Nephron progenitor cell (in vitro differentiated cells): ENCODE data around the gene GEMIN5.

Experiments
- DNase-seq: peaks from one replicate; pipeline ENCODE4 v3.0.0; 2021
- H3K27ac Mint-ChIP-seq: 2 replicates; pipeline ENCODE4 v1.8.0; 2021; ENCODE audit warnings: mild to moderate bottlenecking, moderate library complexity, mixed read lengths
- H3K27me3 Mint-ChIP-seq: 2 replicates; pipeline ENCODE4 v1.8.0; 2021; ENCODE audit warnings: mild to moderate bottlenecking, low read depth, mixed read lengths; ENCODE audit not compliant: poor library complexity
- H3K36me3 Mint-ChIP-seq: 2 replicates; pipeline ENCODE4 v1.8.0; 2021; ENCODE audit warnings: low read depth, mixed read lengths
- H3K4me1 Mint-ChIP-seq: 2 replicates; pipeline ENCODE4 v1.8.0; 2021; ENCODE audit warnings: mixed read lengths
- H3K4me3 Mint-ChIP-seq: 2 replicates; pipeline ENCODE4 v1.8.0; 2021; ENCODE audit warnings: mild to moderate bottlenecking, moderate library complexity, mixed read lengths
- H3K9me3 Mint-ChIP-seq: 2 replicates; pipeline ENCODE4 v1.8.0; 2021; ENCODE audit warnings: mild to moderate bottlenecking, moderate library complexity, mixed read lengths
- TF ChIP-seq, protein P1 (sequence below): fragments of 200-600 bp; sonication (generic); IDR thresholded peaks from 2 replicates; pipeline ENCODE4 v1.5.0; 2021; ENCODE audit warnings: antibody characterized with exemption

GEMIN5 gene

DNA sequence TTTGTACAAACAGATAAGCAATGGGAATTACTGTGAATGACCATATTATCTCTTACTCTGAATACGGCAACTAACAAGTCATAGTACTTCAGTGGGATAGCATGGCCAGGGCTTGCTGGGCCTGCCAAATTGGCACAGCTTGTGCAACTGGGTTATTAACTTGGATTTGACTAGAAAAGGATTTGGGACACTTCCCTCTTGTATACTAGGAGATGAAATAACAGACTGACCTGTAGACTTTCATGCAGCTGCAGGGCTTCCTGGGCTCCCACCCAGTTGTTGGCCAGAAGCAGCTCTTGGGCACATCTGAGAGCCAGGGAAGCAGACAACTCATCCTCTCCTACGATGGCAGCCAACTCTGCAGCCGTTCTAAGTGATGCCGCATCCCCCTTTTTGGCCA is 39.8 kb downstream of the GEMIN5 start:
- Mint-ChIP-seq H3K4me3 (no peak overlapping the region), H3K36me3 (peaks cover 76% of the 10 kb centered on the region), H3K27ac (no peak overlapping the region), H3K4me1 (no peaks in the 10 kb centered on the region), H3K27me3 (no peaks in the 10 kb centered on the region), H3K9me3 (no peaks in the 10 kb centered on the region)
- TF ChIP-seq, protein P1, sequence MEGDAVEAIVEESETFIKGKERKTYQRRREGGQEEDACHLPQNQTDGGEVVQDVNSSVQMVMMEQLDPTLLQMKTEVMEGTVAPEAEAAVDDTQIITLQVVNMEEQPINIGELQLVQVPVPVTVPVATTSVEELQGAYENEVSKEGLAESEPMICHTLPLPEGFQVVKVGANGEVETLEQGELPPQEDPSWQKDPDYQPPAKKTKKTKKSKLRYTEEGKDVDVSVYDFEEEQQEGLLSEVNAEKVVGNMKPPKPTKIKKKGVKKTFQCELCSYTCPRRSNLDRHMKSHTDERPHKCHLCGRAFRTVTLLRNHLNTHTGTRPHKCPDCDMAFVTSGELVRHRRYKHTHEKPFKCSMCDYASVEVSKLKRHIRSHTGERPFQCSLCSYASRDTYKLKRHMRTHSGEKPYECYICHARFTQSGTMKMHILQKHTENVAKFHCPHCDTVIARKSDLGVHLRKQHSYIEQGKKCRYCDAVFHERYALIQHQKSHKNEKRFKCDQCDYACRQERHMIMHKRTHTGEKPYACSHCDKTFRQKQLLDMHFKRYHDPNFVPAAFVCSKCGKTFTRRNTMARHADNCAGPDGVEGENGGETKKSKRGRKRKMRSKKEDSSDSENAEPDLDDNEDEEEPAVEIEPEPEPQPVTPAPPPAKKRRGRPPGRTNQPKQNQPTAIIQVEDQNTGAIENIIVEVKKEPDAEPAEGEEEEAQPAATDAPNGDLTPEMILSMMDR, result no peak
- DNase-seq, result no peak

DNA sequence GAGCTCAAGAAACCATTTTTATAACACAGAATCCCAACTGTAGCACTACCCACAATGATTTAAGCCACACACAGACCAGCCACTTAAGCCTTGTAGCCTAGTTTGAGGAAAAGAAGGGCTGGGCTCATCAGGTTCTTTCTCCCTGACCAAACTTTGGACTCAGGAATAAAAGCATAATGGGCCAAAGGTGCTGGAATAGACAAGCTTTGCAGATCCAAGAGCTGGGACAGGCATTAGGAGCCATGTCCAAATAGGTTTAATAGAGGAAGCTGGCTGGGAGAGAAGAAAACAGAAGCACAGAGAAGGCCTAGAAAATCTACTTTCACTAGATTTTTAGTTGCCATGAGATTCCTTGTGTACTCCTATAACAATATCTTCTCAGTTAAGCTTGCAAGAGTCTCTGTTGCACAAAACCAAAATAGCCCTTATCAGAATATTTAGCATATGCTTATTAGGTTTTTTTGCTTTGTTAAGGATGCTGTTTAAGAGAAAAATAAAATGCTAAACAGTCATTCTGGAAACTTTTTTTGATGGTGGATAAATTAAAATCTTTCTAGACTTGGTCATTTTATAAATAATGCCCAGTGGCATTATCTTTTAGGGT is 41.3 kb downstream of the GEMIN5 start:
- no peak overlapping the region for H3K27ac Mint-ChIP-seq
- no peaks in the 10 kb centered on the region for H3K4me1 Mint-ChIP-seq
- no peaks in the 10 kb centered on the region for H3K9me3 Mint-ChIP-seq
- H3K36me3 Mint-ChIP-seq, result peaks cover 73% of the 10 kb centered on the region
- no peak overlapping the region for H3K4me3 Mint-ChIP-seq
- TF ChIP-seq, protein P1, result no peak
- DNase-seq, result no peak
- no peaks in the 10 kb centered on the region for H3K27me3 Mint-ChIP-seq

DNA sequence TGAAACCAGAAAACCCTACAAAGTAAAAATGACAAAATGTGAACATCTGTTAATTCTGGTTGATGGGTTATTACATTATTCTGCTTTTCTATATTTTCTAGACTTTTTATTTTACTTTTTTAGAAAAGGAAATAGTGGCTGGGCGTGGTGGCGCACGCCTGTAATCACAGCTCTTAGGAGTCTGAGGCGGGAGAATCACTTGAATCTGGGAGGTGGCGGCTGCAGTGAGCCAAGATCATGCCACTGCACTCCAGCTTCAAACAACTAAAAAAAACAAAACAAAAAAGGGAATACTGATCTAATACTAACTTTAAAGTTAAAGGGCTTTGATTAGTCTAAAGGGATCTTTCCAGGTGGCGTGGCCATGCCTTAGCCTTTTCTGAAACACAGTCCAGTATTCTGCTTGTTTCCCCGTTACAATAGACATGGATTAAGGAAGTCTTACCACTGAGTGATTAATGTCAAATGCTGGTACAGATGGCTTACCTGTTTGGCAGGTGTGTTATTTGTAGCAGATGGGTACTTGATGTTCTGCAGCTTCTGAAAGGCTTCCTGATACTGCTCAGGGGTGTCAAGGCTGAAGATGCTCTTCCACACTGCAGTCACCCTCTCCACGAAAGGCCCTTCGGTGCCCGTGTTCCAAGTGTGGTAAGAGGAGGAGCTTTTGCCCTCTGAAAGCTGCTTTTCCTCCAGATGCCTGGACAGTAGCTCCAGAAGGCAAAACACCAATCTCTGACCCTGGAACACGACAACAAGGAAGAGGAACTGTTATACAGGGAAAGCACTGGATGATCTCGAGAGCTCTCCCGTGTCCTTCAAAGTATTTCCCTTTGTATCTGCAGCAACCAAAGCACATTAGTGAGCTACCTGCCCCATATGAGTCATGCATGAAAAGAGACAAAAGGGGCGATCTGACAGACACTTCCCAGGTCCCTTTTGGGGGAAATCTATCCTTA is 42.1 kb downstream of the GEMIN5 start:
- H3K27ac Mint-ChIP-seq, result no peak overlapping the region
- TF ChIP-seq, protein P1, result no peak

DNA sequence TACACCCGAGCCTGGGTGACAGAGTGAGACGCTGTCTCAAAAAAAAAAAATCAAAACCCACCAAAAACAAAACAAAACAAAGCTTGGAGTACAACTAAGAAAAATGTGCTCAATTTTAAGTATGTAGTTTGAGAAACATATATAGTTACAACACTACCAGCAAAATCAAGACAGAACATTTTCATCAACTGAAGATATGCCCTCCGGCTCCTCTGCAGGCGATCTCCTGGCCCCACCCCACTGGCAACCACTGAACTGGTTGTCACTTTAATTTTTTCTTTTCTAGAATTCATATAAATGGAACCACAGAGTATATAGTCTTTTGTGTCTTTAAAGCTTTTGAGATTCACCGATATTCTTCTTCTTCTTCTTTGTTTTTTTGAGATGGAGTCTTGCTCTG is 44.6 kb downstream of the GEMIN5 start:
- Mint-ChIP-seq H3K9me3 (no peaks in the 10 kb centered on the region), H3K36me3 (peaks cover 76% of the 10 kb centered on the region), H3K27ac (no peak overlapping the region), H3K27me3 (no peaks in the 10 kb centered on the region), H3K4me3 (no peak overlapping the region), H3K4me1 (no peaks in the 10 kb centered on the region)
- TF ChIP-seq, protein P1, result no peak
- DNase-seq, result no peak

More for the DNA sequence above, 42.1 kb downstream of the GEMIN5 start:
- Mint-ChIP-seq H3K27me3 (no peaks in the 10 kb centered on the region), H3K4me3 (no peak overlapping the region), H3K4me1 (no peaks in the 10 kb centered on the region), H3K36me3 (peaks cover 80% of the 10 kb centered on the region), H3K9me3 (no peaks in the 10 kb centered on the region)
- no peak for DNase-seq

DNA sequence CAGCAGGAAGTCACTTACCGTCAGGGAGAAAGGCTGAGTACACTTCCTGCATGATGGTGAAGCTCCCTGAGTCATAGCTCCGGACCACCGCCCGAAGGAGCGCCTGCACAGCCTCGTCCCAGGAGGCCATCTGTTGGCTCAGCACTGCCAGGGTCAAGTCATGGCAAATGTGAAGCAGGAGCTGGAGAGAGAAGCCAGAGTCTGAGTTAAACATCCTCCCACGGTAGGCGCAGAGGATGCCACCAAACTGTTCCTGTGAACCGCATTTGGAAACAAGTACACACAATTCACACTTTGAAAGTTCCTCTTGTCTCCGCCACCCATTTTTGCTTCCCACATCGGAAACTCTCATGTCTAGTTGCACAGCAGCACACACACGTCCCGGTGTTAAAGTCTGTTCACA is 45.6 kb downstream of the GEMIN5 start:
- no peak overlapping the region for H3K4me3 Mint-ChIP-seq
- peaks cover 80% of the 10 kb centered on the region for H3K36me3 Mint-ChIP-seq
- TF ChIP-seq, protein P1, result no peak
- no peaks in the 10 kb centered on the region for H3K4me1 Mint-ChIP-seq
- DNase-seq, result no peak
- no peaks in the 10 kb centered on the region for H3K27me3 Mint-ChIP-seq
- no peaks in the 10 kb centered on the region for H3K9me3 Mint-ChIP-seq
- peak overlapping the region; percentile 29 for H3K27ac Mint-ChIP-seq
